SJCRH30 (cell line): ENCODE results near the gene FRMPD1. TPM values are rescaled to one million over a fixed set of nuclear protein-coding genes. Genes with fewer than 3 reads are reported as not detected.

Experiments used
- DNase-seq, 2 experiments: peaks; one replicate each; pipeline ENCODE4 v3.0.0-alpha.2; 2015 to 2020
- H3K27ac ChIP-seq: fragments of 250-450 bp; sonication (Bioruptor Pico); 2 replicates; pipeline ENCODE4 v1.5.1; 2020; ENCODE audit warnings: mild to moderate bottlenecking, moderate library complexity
- H3K27me3 ChIP-seq: fragments of 250-450 bp; sonication (Bioruptor Pico); 2 replicates; pipeline ENCODE4 v1.5.1; 2020; ENCODE audit warnings: mild to moderate bottlenecking, moderate library complexity
- H3K36me3 ChIP-seq: fragments of 250-450 bp; sonication (Bioruptor Pico); 2 replicates; pipeline ENCODE4 v1.5.1; 2020; ENCODE audit warnings: mild to moderate bottlenecking, moderate library complexity
- H3K4me1 ChIP-seq: fragments of 250-450 bp; sonication (Bioruptor Pico); 2 replicates; pipeline ENCODE4 v1.5.1; 2020; ENCODE audit warnings: mild to moderate bottlenecking, moderate library complexity
- H3K4me3 ChIP-seq: fragments of 250-450 bp; sonication (Bioruptor Pico); 2 replicates; pipeline ENCODE4 v1.5.1; 2020; ENCODE audit warnings: mild to moderate bottlenecking, moderate library complexity
- H3K9me3 ChIP-seq: fragments of 250-450 bp; sonication (Bioruptor Pico); replicated peaks from 2 replicates; pipeline ENCODE4 v1.5.1; 2020; ENCODE audit warnings: mild to moderate bottlenecking, moderate library complexity
- total RNA-seq: library from RNA; depleted of rRNA; stranded (reverse); fragments of >200 nt; shearing (Covaris generic); gene quantifications from 2 replicates; pipeline ENCODE4 v1.2.3, GENCODE V29; 2014

Gene FRMPD1
- total RNA-seq, 1 experiment from 2014 or later: 6.6 TPM

DNA sequence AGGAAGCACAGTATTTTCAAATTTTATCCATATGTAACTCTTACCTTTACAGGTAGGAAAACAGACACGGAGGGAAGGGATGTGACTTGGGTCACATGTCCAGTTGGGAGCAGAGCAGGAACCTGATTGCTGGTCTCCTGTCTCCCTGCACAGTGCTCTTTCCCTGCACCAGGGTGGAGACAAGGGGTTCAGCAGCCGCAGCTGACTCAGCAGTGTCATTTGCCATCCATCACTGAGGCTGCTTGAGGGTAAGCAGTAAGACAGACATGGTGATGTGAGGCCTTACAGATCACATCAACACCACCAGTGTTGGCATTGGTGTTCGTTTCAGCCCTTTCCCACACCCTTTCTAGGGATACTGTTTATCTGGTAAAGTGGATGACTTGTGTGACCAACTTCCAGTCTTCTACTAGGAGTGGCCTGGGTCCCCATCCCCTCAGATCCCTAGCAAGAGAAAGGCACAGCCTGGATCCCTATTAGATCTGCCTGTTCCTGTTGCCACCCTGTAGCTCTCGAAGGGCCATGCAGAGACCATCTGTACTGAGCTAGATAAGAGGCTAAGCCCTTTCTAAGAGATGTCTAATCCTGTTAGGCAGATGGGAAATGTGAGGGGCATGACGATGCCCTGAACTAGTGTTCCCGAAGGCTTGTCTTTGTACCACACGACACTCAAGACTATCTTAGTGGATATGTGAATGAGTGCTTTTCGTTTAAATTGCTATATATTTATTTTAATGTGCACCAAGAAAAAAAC lies 29.1 kb downstream of the FRMPD1 start:
- Histone ChIP-seq H3K36me3 (no peaks in the 10 kb centered on the region), H3K9me3 (no peaks in the 10 kb centered on the region), H3K4me1 (peaks cover 38% of the 10 kb centered on the region), H3K27ac (no peak overlapping the region), H3K4me3 (no peak overlapping the region), H3K27me3 (no peaks in the 10 kb centered on the region)
- no peak for DNase-seq

DNA sequence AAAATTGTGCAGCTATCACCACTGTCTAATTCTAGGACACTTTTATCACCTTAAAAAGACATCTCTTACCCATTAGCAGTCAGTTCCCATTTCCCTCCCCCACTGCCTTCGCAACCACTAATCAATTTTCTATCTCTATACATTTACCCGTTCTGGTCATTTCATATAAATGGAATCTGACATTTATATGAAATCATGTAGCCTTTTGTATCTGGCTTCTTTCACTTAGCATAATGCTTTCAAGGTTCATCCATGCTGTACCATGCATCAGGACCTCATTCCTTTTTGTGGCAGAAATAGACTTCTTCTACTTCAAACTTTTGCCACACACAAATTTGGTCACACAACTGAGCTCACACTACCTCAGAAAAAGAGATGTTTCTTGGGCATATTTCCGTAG lies 32.2 kb downstream of the FRMPD1 start:
- peaks cover 19% of the 10 kb centered on the region for H3K4me1 ChIP-seq
- no peak overlapping the region for H3K4me3 ChIP-seq
- H3K27ac ChIP-seq: no peak overlapping the region
- H3K36me3 ChIP-seq: no peaks in the 10 kb centered on the region
- no peak for DNase-seq
- no peaks in the 10 kb centered on the region; the same call in 1 of the 2 replicates for H3K9me3 ChIP-seq
- H3K27me3 ChIP-seq: no peaks in the 10 kb centered on the region

DNA sequence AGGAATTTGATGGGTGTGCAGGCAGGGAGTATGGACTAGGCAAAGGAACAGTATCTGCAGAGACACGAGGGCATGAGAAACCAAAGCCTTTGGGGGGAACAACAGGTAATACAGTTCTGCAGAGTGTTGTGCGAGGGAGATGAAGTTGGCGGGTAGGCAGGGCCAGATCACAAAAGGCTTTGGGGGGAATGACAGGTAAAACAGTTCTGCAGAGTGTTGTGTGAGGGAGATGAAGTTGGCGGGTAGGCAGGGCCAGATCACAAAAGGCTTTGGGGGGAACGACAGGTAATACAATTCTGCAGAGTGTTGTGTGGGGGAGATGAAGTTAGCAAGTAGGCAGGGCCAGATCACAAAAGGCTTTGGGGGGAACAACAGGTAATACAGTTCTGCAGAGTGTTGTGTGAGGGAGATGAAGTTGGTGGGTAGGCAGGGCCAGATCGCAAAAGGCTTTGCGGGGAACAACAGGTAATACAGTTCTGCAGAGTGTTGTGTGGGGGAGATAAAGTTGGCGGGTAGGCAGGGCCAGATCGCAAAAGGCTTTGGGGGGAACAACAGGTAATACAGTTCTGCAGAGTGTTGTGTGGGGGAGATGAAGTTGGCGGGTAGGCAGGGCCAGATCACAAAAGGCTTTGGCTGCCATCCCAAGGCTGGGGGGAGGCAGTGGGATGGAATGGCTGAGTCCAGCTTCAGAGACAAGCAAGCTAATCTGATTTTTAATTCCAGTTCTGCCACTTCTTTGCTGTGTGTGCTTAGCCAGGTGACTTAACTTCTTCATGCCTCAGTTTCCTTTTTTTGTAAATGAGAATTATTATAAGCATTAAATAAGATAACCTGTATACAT lies 33.0 kb downstream of the FRMPD1 start:
- Histone ChIP-seq H3K4me1 (peaks cover 14% of the 10 kb centered on the region), H3K4me3 (no peak overlapping the region), H3K27me3 (no peaks in the 10 kb centered on the region), H3K9me3 (no peaks in the 10 kb centered on the region; the same call in 1 of the 2 replicates), H3K27ac (no peak overlapping the region), H3K36me3 (no peaks in the 10 kb centered on the region)
- DNase-seq: no peak

DNA sequence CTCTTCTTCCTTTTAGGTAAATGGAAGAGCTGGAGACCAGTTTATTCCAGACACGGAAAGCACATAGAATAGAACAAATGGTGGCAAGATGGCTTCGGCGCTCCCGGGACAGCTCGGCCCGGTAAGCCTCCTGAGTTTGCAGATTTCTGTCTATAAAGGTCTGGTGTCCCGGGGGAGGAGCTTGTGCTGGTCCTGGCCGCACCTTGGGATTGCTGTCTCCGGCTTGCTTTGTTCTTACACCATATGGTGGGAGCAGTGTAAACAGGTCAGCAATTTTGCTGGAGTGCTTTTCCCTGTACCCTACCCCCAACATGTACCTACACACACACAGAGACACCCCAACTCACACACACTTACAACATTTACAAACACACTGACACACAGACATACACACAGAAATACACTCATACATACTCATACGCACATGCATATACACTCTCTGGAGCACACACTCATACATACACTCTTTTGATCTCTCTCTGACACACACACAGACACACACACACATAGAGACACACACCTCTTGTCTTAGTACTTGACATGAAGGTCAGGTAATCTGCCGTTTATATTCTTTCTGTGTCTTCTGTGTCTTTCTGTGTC lies 42.0 kb downstream of the FRMPD1 start:
- no peaks in the 10 kb centered on the region; the same call in none of the 2 replicates for H3K36me3 ChIP-seq
- DNase-seq: peak; percentile 52 to 56
- H3K27me3 ChIP-seq: no peaks in the 10 kb centered on the region
- H3K4me3 ChIP-seq: peak overlapping the region; percentile 61
- H3K9me3 ChIP-seq: no peaks in the 10 kb centered on the region
- peak overlapping the region; percentile 88 for H3K27ac ChIP-seq
- H3K4me1 ChIP-seq: peaks cover 8% of the 10 kb centered on the region

DNA sequence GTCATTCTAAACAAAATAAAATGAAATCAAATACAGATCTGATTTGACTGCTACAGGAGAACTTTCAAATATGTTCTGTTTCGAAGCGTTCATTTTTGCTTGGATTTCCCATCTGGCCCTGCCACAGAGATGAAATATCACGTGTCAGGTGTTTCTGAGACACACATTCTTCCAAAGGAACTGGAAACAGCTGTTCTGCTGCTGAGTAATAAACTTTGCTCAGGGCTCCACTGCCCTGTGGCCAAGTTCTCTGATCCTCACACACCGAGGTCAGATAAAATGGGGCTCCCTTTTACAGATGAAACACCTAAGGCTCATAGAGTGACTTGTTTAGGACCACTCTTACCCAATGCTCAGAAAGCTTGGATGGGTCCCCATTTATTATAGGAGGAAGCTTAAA lies 42.5 kb downstream of the FRMPD1 start:
- Histone ChIP-seq H3K36me3 (no peaks in the 10 kb centered on the region; the same call in none of the 2 replicates), H3K4me1 (peaks cover 8% of the 10 kb centered on the region), H3K4me3 (peak overlapping the region; percentile 61), H3K27ac (peak overlapping the region; percentile 88), H3K27me3 (no peaks in the 10 kb centered on the region), H3K9me3 (no peaks in the 10 kb centered on the region)
- peak; percentile 61 to 81 for DNase-seq

DNA sequence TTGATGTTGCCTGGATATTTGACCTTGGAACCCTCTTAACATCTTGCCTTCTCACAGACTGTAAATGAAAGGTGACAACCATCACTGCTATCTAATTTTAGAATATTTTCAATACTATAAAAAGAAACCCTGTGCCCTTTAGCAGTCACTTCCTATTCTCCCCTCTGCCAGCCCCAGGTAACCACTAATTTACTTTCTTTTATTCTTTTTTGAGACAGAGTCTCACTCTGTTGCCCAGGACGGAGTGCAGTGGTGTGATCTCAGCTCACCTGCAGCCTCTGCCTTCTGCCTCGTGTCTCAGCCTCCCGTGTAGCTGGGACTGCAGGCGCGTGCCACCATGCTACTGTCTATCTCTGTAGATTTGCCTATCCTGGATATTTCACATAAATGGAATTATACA lies 43.6 kb downstream of the FRMPD1 start:
- H3K4me1 ChIP-seq: peaks cover 8% of the 10 kb centered on the region
- H3K36me3 ChIP-seq: no peaks in the 10 kb centered on the region; the same call in 1 of the 2 replicates
- no peaks in the 10 kb centered on the region for H3K9me3 ChIP-seq
- DNase-seq: no peak
- H3K27me3 ChIP-seq: no peaks in the 10 kb centered on the region
- no peak overlapping the region for H3K27ac ChIP-seq
- H3K4me3 ChIP-seq: no peak overlapping the region

DNA sequence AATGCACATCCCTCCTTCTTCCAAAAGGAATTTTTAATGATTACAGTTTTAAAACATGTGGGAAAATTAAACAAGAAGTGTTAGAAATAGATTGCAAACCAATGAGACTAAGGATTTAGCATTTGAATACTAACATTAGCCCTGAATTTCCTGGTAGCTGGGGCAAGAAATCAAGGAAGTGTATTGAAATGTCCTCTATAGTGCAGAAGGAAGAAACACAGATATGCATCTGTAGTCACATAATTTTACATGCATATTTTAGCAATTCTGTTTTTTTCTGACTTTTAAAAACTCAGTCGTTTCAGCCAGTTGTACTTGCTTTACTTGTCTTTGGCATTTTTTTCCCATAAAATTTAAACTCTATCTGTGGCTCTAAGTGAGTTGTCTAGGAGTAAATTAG lies 45.8 kb downstream of the FRMPD1 start:
- no peaks in the 10 kb centered on the region; the same call in 1 of the 2 replicates for H3K36me3 ChIP-seq
- H3K27ac ChIP-seq: no peak overlapping the region
- no peak overlapping the region for H3K4me3 ChIP-seq
- H3K4me1 ChIP-seq: peaks cover 17% of the 10 kb centered on the region
- H3K27me3 ChIP-seq: no peaks in the 10 kb centered on the region
- no peak for DNase-seq
- no peaks in the 10 kb centered on the region for H3K9me3 ChIP-seq

DNA sequence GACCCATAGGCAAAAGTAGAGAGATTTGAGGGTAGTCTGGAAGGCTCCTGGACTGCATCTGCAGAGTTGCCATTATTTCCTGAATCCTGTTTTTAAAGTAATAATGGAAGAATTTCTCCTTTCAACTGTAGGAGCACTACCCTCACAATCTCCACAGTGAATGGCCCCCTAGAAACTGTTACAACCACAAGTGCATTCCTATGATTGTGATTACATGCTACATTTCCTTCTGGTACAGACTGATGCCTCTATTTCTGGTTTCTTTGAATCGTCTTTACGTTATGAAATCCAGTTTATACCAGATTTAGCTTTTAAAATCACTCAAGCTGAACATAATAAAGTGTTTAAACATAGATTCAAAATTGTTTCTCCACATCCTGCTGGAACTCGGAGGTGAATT lies 49.4 kb downstream of the FRMPD1 start:
- Histone ChIP-seq H3K36me3 (no peaks in the 10 kb centered on the region; the same call in 1 of the 2 replicates), H3K9me3 (no peaks in the 10 kb centered on the region), H3K4me3 (no peak overlapping the region), H3K4me1 (peaks cover 9% of the 10 kb centered on the region), H3K27ac (no peak overlapping the region), H3K27me3 (no peaks in the 10 kb centered on the region)
- DNase-seq: no peak

DNA sequence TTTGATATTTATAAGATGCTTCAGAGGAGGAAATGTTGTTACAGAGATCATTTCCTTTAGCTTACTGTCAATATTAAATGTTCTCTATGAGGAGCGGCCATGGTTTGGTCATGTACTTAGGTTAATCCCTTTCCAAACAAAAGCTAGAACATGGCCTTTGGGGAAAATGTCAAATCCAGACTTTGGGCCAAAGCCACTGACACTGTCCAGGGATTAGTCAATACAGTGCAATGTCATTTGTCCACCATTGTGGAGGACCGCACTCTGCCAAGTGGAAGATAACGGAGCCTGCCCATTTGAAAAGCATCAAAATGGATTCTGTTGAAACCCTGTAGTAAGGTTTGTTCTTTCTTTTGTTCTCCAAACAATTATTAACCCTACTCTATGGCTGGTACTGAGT lies 50.1 kb downstream of the FRMPD1 start:
- Histone ChIP-seq H3K4me1 (peaks cover 10% of the 10 kb centered on the region), H3K9me3 (no peaks in the 10 kb centered on the region), H3K27ac (no peak overlapping the region), H3K27me3 (no peaks in the 10 kb centered on the region), H3K36me3 (no peaks in the 10 kb centered on the region), H3K4me3 (no peak overlapping the region)
- no peak for DNase-seq

DNA sequence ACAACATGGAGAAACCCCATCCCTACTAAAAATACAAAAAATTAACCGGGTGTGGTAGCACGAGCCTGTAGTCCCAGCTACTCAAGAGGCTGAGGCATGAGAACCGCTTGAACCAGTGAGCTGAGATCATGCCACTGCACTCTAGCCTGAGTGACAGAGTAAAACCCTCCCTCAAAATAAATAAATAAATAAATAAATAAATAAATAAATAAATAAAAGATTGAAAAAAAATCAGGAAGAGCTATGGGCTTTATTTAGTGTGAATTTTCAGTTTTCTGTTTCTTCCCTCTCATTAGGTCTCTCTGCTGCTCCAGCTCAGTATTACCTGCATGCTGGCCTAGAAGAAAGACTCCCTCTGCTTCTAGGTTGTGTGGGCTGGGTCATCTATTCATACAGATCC lies 55.0 kb downstream of the FRMPD1 start:
- Histone ChIP-seq H3K9me3 (no peaks in the 10 kb centered on the region), H3K36me3 (no peaks in the 10 kb centered on the region), H3K4me1 (peaks cover 6% of the 10 kb centered on the region), H3K27me3 (no peaks in the 10 kb centered on the region), H3K4me3 (no peak overlapping the region), H3K27ac (0 out of 2 replicates have a peak overlapping the region, but pooled peaks have one; percentile 27)
- DNase-seq: no peak

DNA sequence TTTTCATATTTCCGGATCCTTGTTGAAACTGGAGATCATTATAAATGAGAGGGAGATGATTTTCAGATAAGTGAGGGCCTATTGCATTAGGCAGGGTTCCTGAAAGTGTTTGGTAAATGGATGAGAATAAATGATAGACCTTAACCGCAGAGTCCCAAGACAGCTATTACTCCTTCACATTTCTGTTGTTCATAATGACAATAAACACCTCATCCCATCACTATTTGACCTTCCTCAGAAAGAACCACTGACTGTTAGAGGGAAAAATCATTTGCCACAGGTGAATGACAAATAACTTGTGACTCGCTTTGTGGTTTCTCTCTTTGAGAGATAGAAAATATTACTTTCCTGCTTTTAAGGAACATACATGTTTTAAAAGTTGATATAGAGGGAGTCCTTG lies 55.5 kb downstream of the FRMPD1 start:
- peaks cover 2% of the 10 kb centered on the region; the same call in 1 of the 2 replicates for H3K4me1 ChIP-seq
- H3K36me3 ChIP-seq: no peaks in the 10 kb centered on the region
- no peaks in the 10 kb centered on the region for H3K9me3 ChIP-seq
- H3K27ac ChIP-seq: 0 out of 2 replicates have a peak overlapping the region, but pooled peaks have one; percentile 27
- peak; percentile 4 to 48 for DNase-seq
- H3K4me3 ChIP-seq: no peak overlapping the region
- no peaks in the 10 kb centered on the region for H3K27me3 ChIP-seq

DNA sequence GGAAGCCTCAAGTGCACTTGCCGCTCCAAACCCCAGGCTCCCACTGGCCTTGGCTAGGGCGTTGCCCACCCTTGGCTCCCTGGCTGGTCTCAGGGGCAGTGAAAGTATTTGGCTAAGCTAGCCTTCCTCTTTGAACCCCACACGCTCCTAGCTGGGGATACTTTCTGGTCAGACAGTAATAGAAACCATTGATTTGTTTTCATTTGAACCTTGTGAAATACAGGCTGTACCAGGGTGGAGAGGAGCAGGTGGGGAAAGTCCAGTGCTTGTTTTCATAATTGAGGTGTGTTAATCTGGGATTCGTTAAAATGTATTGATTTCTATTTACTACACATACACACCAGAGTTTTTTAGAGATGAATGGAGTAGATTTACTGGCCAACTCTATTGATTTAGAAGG lies 57.0 kb downstream of the FRMPD1 start:
- H3K27me3 ChIP-seq: no peaks in the 10 kb centered on the region
- DNase-seq: no peak
- H3K36me3 ChIP-seq: no peaks in the 10 kb centered on the region
- no peaks in the 10 kb centered on the region for H3K9me3 ChIP-seq
- no peak overlapping the region for H3K27ac ChIP-seq
- H3K4me3 ChIP-seq: no peak overlapping the region
- peaks cover 2% of the 10 kb centered on the region; the same call in 1 of the 2 replicates for H3K4me1 ChIP-seq

DNA sequence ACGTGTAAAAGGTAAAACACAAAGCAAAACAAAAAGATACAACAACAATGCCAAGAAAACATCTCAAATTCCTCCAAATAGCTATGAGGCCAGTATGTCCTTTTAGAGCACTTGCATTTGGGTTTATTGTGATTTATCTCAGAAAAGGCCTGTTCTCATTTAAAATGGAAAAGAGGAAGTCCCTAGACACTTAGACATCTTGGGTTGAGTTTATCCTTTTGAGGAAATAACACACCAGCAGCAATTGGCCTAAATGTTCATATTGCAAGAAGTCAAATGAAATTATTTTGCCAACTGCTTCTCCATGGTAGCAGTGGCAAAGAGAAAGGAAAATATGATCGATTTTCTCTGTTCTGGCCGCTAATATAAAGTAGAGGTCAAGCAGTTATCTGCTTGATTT lies 59.3 kb downstream of the FRMPD1 start:
- no peaks in the 10 kb centered on the region for H3K9me3 ChIP-seq
- no peak overlapping the region for H3K4me3 ChIP-seq
- no peaks in the 10 kb centered on the region for H3K27me3 ChIP-seq
- no peak for DNase-seq
- H3K27ac ChIP-seq: no peak overlapping the region
- H3K4me1 ChIP-seq: peaks cover 2% of the 10 kb centered on the region; the same call in 1 of the 2 replicates
- no peaks in the 10 kb centered on the region for H3K36me3 ChIP-seq

DNA sequence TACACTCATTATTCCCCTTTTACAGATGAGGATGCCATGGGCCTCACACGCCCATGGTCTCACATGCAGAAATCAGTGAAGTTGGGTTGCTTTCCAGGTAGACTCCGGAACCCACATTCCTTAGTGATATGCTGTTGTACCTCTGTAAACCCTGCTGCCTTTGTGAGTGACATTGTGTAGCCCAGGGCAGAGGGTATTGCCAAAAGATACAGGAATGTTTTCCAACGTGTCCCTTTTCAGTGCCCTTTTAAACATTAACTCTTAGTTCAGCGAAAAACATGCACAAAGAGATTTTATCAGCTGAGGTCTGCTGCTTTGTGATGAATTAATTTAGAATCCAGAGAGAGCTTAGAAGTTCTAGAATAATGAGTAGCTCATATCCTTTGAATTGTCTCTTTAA lies 64.5 kb downstream of the FRMPD1 start:
- Histone ChIP-seq H3K36me3 (no peaks in the 10 kb centered on the region; the same call in 1 of the 2 replicates), H3K27ac (no peak overlapping the region), H3K9me3 (no peaks in the 10 kb centered on the region), H3K4me1 (no peaks in the 10 kb centered on the region), H3K27me3 (no peaks in the 10 kb centered on the region), H3K4me3 (no peak overlapping the region)
- no peak for DNase-seq
